ENCODE data around the gene PILRB.

- TF ChIP-seq, protein P1, sequence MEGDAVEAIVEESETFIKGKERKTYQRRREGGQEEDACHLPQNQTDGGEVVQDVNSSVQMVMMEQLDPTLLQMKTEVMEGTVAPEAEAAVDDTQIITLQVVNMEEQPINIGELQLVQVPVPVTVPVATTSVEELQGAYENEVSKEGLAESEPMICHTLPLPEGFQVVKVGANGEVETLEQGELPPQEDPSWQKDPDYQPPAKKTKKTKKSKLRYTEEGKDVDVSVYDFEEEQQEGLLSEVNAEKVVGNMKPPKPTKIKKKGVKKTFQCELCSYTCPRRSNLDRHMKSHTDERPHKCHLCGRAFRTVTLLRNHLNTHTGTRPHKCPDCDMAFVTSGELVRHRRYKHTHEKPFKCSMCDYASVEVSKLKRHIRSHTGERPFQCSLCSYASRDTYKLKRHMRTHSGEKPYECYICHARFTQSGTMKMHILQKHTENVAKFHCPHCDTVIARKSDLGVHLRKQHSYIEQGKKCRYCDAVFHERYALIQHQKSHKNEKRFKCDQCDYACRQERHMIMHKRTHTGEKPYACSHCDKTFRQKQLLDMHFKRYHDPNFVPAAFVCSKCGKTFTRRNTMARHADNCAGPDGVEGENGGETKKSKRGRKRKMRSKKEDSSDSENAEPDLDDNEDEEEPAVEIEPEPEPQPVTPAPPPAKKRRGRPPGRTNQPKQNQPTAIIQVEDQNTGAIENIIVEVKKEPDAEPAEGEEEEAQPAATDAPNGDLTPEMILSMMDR (IDR thresholded peaks at IDR 0.05), result no peak
- TF ChIP-seq POLR2A (IDR thresholded peaks at IDR 0.05), result no peak
Measured at GRCh38 chr7:100346921-100347320, 11.0 kb upstream of the PILRB start.

All from adrenal gland (tissue), 5 donors.